GM21737 (cell line): Measurements from ENCODE around the gene LIMCH1.
"Not testable (repeated sequence)": the region's sequence is repeated elsewhere in the genome, so short reads cannot be mapped to it uniquely, and the experiment has no call there.

Experiments
- ATAC-seq: cut with Tn5 transposase; IDR thresholded peaks from one replicate; pipeline ENCODE4 v1.9.1; 2021; ENCODE audit warnings: mild to moderate bottlenecking, moderate library complexity; ENCODE audit not compliant: unreplicated experiment

Gene LIMCH1

GRCh38 chr4:41538017-41538733 lies at the start of gene LIMCH1:
TSS of gene LIMCH1 (plus strand) at chr4:41538157. CDS start at chr4:41605996, 67,839 bp downstream.
- ATAC-seq: no peak

GRCh38 chr4:41491081-41491576 lies 46.8 kb upstream of the LIMCH1 start:
- ATAC-seq: not testable (repeated sequence)

- ATAC-seq: no peak
Measured at GRCh38 chr4:41496977-41497376, 41.0 kb upstream of the LIMCH1 start.

- no peak for ATAC-seq
Measured at GRCh38 chr4:41498177-41498576, 39.8 kb upstream of the LIMCH1 start.

- no peak for ATAC-seq
Measured at GRCh38 chr4:41504167-41504818, 33.7 kb upstream of the LIMCH1 start.

- ATAC-seq: no peak
Measured at GRCh38 chr4:41505161-41505661, 32.7 kb upstream of the LIMCH1 start.

- ATAC-seq: no peak
Measured at GRCh38 chr4:41506130-41506529, 31.8 kb upstream of the LIMCH1 start.

- ATAC-seq: no peak
Measured at GRCh38 chr4:41507291-41507947, 30.5 kb upstream of the LIMCH1 start.

GRCh38 chr4:41509451-41509866 lies 28.5 kb upstream of the LIMCH1 start:
- no peak for ATAC-seq

- no peak for ATAC-seq
Measured at GRCh38 chr4:41510179-41510578, 27.8 kb upstream of the LIMCH1 start.

- no peak for ATAC-seq
Measured at GRCh38 chr4:41512136-41512535, 25.8 kb upstream of the LIMCH1 start.

GRCh38 chr4:41512596-41512995 lies 25.4 kb upstream of the LIMCH1 start:
- no peak for ATAC-seq

- ATAC-seq: no peak
Measured at GRCh38 chr4:41514169-41514568, 23.8 kb upstream of the LIMCH1 start.

GRCh38 chr4:41514766-41515481 lies 23.0 kb upstream of the LIMCH1 start:
- ATAC-seq: no peak

- ATAC-seq: no peak
Measured at GRCh38 chr4:41517121-41517520, 20.8 kb upstream of the LIMCH1 start.

- ATAC-seq: no peak
Measured at GRCh38 chr4:41517747-41518146, 20.2 kb upstream of the LIMCH1 start.

- ATAC-seq: no peak
Measured at GRCh38 chr4:41524425-41524824, 13.5 kb upstream of the LIMCH1 start.

GRCh38 chr4:41525129-41525528 lies 12.8 kb upstream of the LIMCH1 start:
- no peak for ATAC-seq

- no peak for ATAC-seq
Measured at GRCh38 chr4:41526628-41527027, 11.3 kb upstream of the LIMCH1 start.

- no peak for ATAC-seq
Measured at GRCh38 chr4:41528512-41529205, 9.3 kb upstream of the LIMCH1 start.
